OCI-LY1 (cell line): Measurements from ENCODE around the gene FOXS1.

Experiments
- H2AFZ ChIP-seq: fragments of 200-600 bp; sonication (generic), shearing (Covaris generic); 2 replicates; pipeline ENCODE4 v1.6.0; 2014; ENCODE audit warnings: antibody characterized with exemption, mild to moderate bottlenecking, low read length
- H3F3A ChIP-seq: fragments of 200-600 bp; sonication (generic), shearing (Covaris generic); 2 replicates; pipeline ENCODE4 v1.6.0; 2014; ENCODE audit warnings: mild to moderate bottlenecking, antibody characterized with exemption, low read length, moderate library complexity; ENCODE audit not compliant: insufficient read depth
- H3K27ac ChIP-seq: fragments of 200-600 bp; sonication (generic); 2 replicates; pipeline ENCODE4 v1.5.1; 2014; ENCODE audit warnings: low read length, mixed run types, mild to moderate bottlenecking, low read depth; ENCODE audit not compliant: poor library complexity, severe bottlenecking
- H3K27me3 ChIP-seq: fragments of 200-600 bp; sonication (generic); 2 replicates; pipeline ENCODE4 v1.6.0; 2014; ENCODE audit warnings: antibody characterized with exemption, mild to moderate bottlenecking, low read length, moderate library complexity; ENCODE audit not compliant: insufficient read depth
- H3K36me3 ChIP-seq: fragments of 200-600 bp; sonication (generic); 2 replicates; pipeline ENCODE4 v1.6.1; 2014; ENCODE audit warnings: mild to moderate bottlenecking, antibody characterized with exemption, low read length, moderate library complexity, mixed read lengths; ENCODE audit not compliant: insufficient read depth
- H3K4me1 ChIP-seq: fragments of 200-600 bp; sonication (generic); 2 replicates; pipeline ENCODE4 v1.5.1; 2014; ENCODE audit warnings: mild to moderate bottlenecking, low read length, moderate library complexity; ENCODE audit not compliant: insufficient read depth, severe bottlenecking
- H3K4me2 ChIP-seq: fragments of 200-600 bp; sonication (generic), shearing (Covaris generic); 2 replicates; pipeline ENCODE4 v1.6.1; 2014; ENCODE audit warnings: low read length
- H3K4me3 ChIP-seq: fragments of 200-600 bp; sonication (generic); 2 replicates; pipeline ENCODE4 v1.5.1; 2014; ENCODE audit warnings: low read length, low read depth, mild to moderate bottlenecking, mixed read lengths; ENCODE audit not compliant: poor library complexity, severe bottlenecking
- H3K79me2 ChIP-seq: fragments of 200-600 bp; shearing (Covaris generic); 2 replicates; pipeline ENCODE4 v1.6.1; 2016; ENCODE audit warnings: mixed run types, low read length, mixed read lengths; ENCODE audit not compliant: insufficient read depth
- H3K9ac ChIP-seq: fragments of 200-600 bp; sonication (generic), shearing (Covaris generic); 2 replicates; pipeline ENCODE4 v1.6.1; 2014; ENCODE audit warnings: mild to moderate bottlenecking, low read length, mixed read lengths
- H3K9me2 ChIP-seq: fragments of 200-600 bp; sonication (generic), shearing (Covaris generic); 2 replicates; pipeline ENCODE4 v1.6.1; 2014; ENCODE audit warnings: low read depth, mild to moderate bottlenecking, low read length, mixed read lengths
- H3K9me3 ChIP-seq: fragments of 200-600 bp; shearing (Covaris generic); 2 replicates; pipeline ENCODE4 v1.6.1; 2014; ENCODE audit warnings: low read length, mixed read lengths
- H4K20me1 ChIP-seq: fragments of 200-600 bp; sonication (generic), shearing (Covaris generic); 2 replicates; pipeline ENCODE4 v1.6.0; 2016; ENCODE audit warnings: mild to moderate bottlenecking, low read length; ENCODE audit not compliant: insufficient read depth
- EZH2 ChIP-seq: fragments of 200-600 bp; sonication (generic), shearing (Covaris generic); IDR thresholded peaks from 2 replicates; pipeline ENCODE4 v1.8.0; 2017; ENCODE audit warnings: borderline replicate concordance, mixed run types, mild to moderate bottlenecking, antibody characterized with exemption, low read length, moderate library complexity, mixed read lengths
- TF ChIP-seq, protein P1 (sequence below): fragments of 200-600 bp; sonication (generic), shearing (Covaris generic); IDR thresholded peaks from 2 replicates; pipeline ENCODE4 v1.5.1; 2017; ENCODE audit warnings: mild to moderate bottlenecking, antibody characterized with exemption, low read length, moderate library complexity, mixed read lengths

Gene FOXS1

DNA sequence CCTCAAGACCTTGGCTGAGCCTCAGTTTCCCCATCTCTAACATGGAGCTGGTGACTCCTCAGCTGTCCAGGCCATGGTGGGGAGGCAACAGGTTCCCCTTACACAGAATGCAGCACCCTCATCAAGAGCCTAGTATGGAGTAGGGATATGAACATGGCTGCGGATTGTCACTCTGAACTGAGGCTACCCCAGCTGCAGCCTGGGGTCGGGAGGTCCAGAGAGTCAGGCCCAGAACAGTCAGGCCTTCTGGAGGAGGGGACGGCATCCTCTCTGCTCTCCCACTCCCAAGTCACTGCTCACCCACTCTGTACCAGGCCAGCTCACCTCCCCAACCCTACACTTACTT is 1.4 kb upstream of the FOXS1 start:
- H3K4me1 ChIP-seq: no peaks in the 10 kb centered on the region
- H3K27me3 ChIP-seq: peaks cover 5% of the 10 kb centered on the region; the same call in 1 of the 2 replicates
- H3K27ac ChIP-seq: no peak overlapping the region
- no peak overlapping the region for H2AFZ ChIP-seq
- no peak overlapping the region for H3K4me3 ChIP-seq
- no peaks in the 10 kb centered on the region for H3K9me2 ChIP-seq
- no peaks in the 10 kb centered on the region for H3K9me3 ChIP-seq
- H3K36me3 ChIP-seq: no peaks in the 10 kb centered on the region
- H3F3A ChIP-seq: no peaks in the 10 kb centered on the region
- H3K79me2 ChIP-seq: no peaks in the 10 kb centered on the region
- H3K9ac ChIP-seq: no peak overlapping the region
- H3K4me2 ChIP-seq: no peak overlapping the region
- no peaks in the 10 kb centered on the region for H4K20me1 ChIP-seq
- no peak for TF ChIP-seq EZH2
- TF ChIP-seq, protein P1, sequence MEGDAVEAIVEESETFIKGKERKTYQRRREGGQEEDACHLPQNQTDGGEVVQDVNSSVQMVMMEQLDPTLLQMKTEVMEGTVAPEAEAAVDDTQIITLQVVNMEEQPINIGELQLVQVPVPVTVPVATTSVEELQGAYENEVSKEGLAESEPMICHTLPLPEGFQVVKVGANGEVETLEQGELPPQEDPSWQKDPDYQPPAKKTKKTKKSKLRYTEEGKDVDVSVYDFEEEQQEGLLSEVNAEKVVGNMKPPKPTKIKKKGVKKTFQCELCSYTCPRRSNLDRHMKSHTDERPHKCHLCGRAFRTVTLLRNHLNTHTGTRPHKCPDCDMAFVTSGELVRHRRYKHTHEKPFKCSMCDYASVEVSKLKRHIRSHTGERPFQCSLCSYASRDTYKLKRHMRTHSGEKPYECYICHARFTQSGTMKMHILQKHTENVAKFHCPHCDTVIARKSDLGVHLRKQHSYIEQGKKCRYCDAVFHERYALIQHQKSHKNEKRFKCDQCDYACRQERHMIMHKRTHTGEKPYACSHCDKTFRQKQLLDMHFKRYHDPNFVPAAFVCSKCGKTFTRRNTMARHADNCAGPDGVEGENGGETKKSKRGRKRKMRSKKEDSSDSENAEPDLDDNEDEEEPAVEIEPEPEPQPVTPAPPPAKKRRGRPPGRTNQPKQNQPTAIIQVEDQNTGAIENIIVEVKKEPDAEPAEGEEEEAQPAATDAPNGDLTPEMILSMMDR: peak; percentile 23; the same call in 1 of the 2 replicates

DNA sequence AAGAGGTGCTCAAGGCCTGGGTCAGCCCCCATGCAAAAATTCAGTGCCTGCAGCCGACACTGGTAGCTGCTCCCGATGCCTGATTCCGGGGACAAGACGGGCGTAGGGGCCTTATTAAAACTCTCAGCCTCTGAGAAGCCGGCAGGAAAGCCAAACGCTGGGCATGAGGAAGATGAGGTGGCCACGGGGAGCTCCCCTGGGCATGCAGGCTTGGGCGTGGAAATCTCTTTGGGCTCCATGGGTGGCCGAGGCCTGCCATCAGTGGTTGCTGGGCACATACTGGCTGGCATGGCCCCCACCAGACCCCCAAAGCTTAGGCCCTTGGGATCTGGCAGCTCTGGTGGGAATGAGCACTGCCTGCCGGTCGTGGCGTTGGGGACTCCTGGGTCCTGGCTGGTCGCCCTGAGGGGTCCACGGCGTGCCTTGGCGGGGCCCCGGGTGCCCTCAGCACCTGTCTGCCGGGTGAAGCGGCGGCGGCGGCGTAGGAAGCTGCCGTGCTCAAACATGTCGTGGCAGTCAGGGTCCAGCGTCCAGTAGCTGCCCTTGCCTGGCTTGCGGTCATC is 586 bp downstream of the FOXS1 start:
- Histone ChIP-seq H3K9me3 (no peaks in the 10 kb centered on the region), H3K27ac (no peak overlapping the region), H3K4me1 (no peaks in the 10 kb centered on the region), H3K9me2 (no peaks in the 10 kb centered on the region), H2AFZ (no peak overlapping the region), H3K9ac (no peak overlapping the region), H3F3A (no peaks in the 10 kb centered on the region), H3K4me3 (no peak overlapping the region), H4K20me1 (no peaks in the 10 kb centered on the region), H3K4me2 (no peak overlapping the region), H3K79me2 (no peaks in the 10 kb centered on the region), H3K27me3 (peaks cover 5% of the 10 kb centered on the region; the same call in 1 of the 2 replicates), H3K36me3 (no peaks in the 10 kb centered on the region)
- TF ChIP-seq EZH2: no peak
- TF ChIP-seq, protein P1: no peak

- Histone ChIP-seq H3K4me3 (no peak overlapping the region), H3K4me2 (no peak overlapping the region), H3K27me3 (no peaks in the 10 kb centered on the region; the same call in 1 of the 2 replicates), H3K9ac (no peak overlapping the region), H3K4me1 (no peaks in the 10 kb centered on the region), H4K20me1 (no peaks in the 10 kb centered on the region), H2AFZ (no peak overlapping the region), H3K79me2 (no peaks in the 10 kb centered on the region), H3F3A (no peaks in the 10 kb centered on the region), H3K9me2 (no peaks in the 10 kb centered on the region), H3K9me3 (no peaks in the 10 kb centered on the region), H3K36me3 (no peaks in the 10 kb centered on the region), H3K27ac (no peak overlapping the region)
- TF ChIP-seq, protein P1: no peak
- no peak for TF ChIP-seq EZH2
Measured at GRCh38 chr20:31843881-31844280, 1.5 kb downstream of the FOXS1 start.
